ENCODE measurements around the gene RPAP3. TPM values are rescaled to one million over a fixed set of nuclear protein-coding genes. Genes with fewer than 3 reads are reported as not detected.

The RPAP3 gene
- total and polyA plus RNA-seq, 2 experiments from 2014 or later = 31.4 to 69.9 TPM

GRCh38 chr12:47734725-47735480 lies 29.1 kb upstream of the RPAP3 start (continued):
- TF ChIP-seq ZNF462 (CRISPR knock-in tag; IDR thresholded peaks at IDR 0.05) (no peak), NANOG (IDR thresholded peaks at IDR 0.05; ENCODE audit: borderline replicate concordance) (no peak), JUNB (IDR thresholded peaks at IDR 0.05; ENCODE audit: unreplicated experiment) (no peak)

GRCh38 chr12:47733142-47733541 lies 27.3 kb upstream of the RPAP3 start:
- H3K4me2 ChIP-seq = no peak overlapping the region
- H3K27ac ChIP-seq (ENCODE audit: low read depth) = no peak overlapping the region
- DNase-seq (ENCODE audit: low spot score) = no peak
- H3K9me3 Mint-ChIP-seq = no peaks in the 10 kb centered on the region
- no peaks in the 10 kb centered on the region for H4K20me1 ChIP-seq (replicated peaks; ENCODE audit: insufficient read depth)
- H3K36me3 Mint-ChIP-seq (ENCODE audit: low read depth) = no peaks in the 10 kb centered on the region; the same call in 2 of the 3 replicates
- no peak overlapping the region for H3K4me3 Mint-ChIP-seq
- no peaks in the 10 kb centered on the region for H3K36me3 ChIP-seq (ENCODE audit: insufficient read depth)
- no peaks in the 10 kb centered on the region for H3K27me3 ChIP-seq (ENCODE audit: insufficient read depth)
- H3K79me2 ChIP-seq (replicated peaks; ENCODE audit: insufficient read depth) = no peaks in the 10 kb centered on the region
- no peaks in the 10 kb centered on the region for H3F3A ChIP-seq (replicated peaks; ENCODE audit: low read depth)
- TF ChIP-seq ETS1 (IDR thresholded peaks at IDR 0.05) (no peak), ZNF331 (CRISPR knock-in tag; IDR thresholded peaks at IDR 0.05; ENCODE audit: low read depth) (no peak), POLR2AphosphoS5 (IDR thresholded peaks at IDR 0.05; ENCODE audit: low read depth) (no peak), EZH2 (IDR thresholded peaks at IDR 0.05; ENCODE audit: low read depth, unreplicated experiment) (no peak)
- H3K27ac Mint-ChIP-seq = no peak overlapping the region
- peaks cover 16% of the 10 kb centered on the region; the same call in 1 of the 2 replicates for H3K4me1 ChIP-seq (ENCODE audit: insufficient read depth)
- no peak for ATAC-seq
- peaks cover 9% of the 10 kb centered on the region for H3K27me3 Mint-ChIP-seq (ENCODE audit: insufficient read depth, low read depth, poor library complexity)
- peaks cover 23% of the 10 kb centered on the region for H3K4me1 Mint-ChIP-seq
- H3K4me3 ChIP-seq = no peak overlapping the region
- no peaks in the 10 kb centered on the region for H3K9me2 ChIP-seq (ENCODE audit: insufficient read depth)
- no peak overlapping the region for H2AFZ ChIP-seq

Data from GM23338 (cell line).